ENCODE data around the gene CDH8.

Gene CDH8

GRCh38 chr16:61684541-61684940, 351.7 kb downstream of the CDH8 start:
- no peak overlapping the region for H3K9ac ChIP-seq (ENCODE audit: low read length)
- no peak overlapping the region for H3K27ac ChIP-seq (ENCODE audit: low read depth, low read length)
- no peaks in the 10 kb centered on the region for H3K36me3 ChIP-seq (ENCODE audit: control insufficient read depth, insufficient read depth, low read length)
- no peaks in the 10 kb centered on the region for H3K27me3 ChIP-seq (ENCODE audit: control insufficient read depth, insufficient read depth, low read length)
- no peak overlapping the region for H3K4me3 ChIP-seq (ENCODE audit: low read length)
- no peaks in the 10 kb centered on the region for H3K4me1 ChIP-seq (ENCODE audit: control insufficient read depth, insufficient read depth, low read length)

- H3K9ac ChIP-seq (ENCODE audit: low read length), result no peak overlapping the region
- H3K4me3 ChIP-seq (ENCODE audit: low read length), result no peak overlapping the region
- no peaks in the 10 kb centered on the region for H3K4me1 ChIP-seq (ENCODE audit: control insufficient read depth, insufficient read depth, low read length)
- no peaks in the 10 kb centered on the region for H3K27me3 ChIP-seq (ENCODE audit: control insufficient read depth, insufficient read depth, low read length)
- no peaks in the 10 kb centered on the region for H3K36me3 ChIP-seq (ENCODE audit: control insufficient read depth, insufficient read depth, low read length)
- H3K27ac ChIP-seq (ENCODE audit: low read depth, low read length), result no peak overlapping the region
Measured at GRCh38 chr16:61681673-61682072, 354.6 kb downstream of the CDH8 start.

DNA sequence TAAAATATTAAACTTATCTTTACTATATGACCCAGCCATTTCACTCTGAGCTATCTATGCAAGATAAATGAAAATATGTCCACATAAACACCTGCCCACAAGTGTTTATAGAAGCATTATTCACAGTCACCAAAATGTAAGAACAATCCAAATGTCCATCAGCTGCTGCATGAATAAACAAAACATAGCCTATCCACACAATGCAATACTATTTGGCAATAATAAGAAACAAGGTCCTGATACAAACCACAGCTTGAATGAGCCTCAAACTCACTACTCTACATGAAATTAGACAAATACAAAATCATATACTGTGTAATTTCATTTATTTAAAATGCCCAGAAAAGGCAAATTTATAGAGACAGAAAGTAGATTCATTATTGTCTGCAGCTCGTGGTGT, 355.1 kb downstream of the CDH8 start:
- Histone ChIP-seq H3K9ac (ENCODE audit: low read length) (no peak overlapping the region), H3K4me1 (ENCODE audit: control insufficient read depth, insufficient read depth, low read length) (no peaks in the 10 kb centered on the region), H3K27ac (ENCODE audit: low read depth, low read length) (no peak overlapping the region), H3K27me3 (ENCODE audit: control insufficient read depth, insufficient read depth, low read length) (no peaks in the 10 kb centered on the region), H3K4me3 (ENCODE audit: low read length) (no peak overlapping the region), H3K36me3 (ENCODE audit: control insufficient read depth, insufficient read depth, low read length) (no peaks in the 10 kb centered on the region)

DNA sequence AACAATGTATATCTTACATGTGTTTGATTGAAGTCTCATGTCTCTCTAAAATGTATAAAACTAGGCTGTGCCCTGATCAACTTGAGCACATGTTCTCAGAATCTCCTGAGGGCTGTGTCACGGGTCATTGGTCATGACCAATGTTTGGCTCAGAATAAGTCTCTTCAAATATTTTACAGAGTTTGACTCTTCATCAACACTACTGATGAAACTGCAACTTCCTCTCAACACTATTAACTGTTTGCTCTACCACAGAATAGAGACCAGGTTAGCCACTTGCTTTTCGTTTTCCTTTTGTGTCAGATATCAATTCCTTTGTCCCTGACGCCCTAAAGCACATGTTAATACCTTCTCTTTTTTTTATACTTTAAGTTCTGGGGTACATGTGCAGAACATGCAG, 358.1 kb downstream of the CDH8 start:
- Histone ChIP-seq H3K9ac (ENCODE audit: low read length) (no peak overlapping the region), H3K27me3 (ENCODE audit: control insufficient read depth, insufficient read depth, low read length) (no peaks in the 10 kb centered on the region), H3K36me3 (ENCODE audit: control insufficient read depth, insufficient read depth, low read length) (no peaks in the 10 kb centered on the region), H3K4me3 (ENCODE audit: low read length) (no peak overlapping the region), H3K4me1 (ENCODE audit: control insufficient read depth, insufficient read depth, low read length) (no peaks in the 10 kb centered on the region), H3K27ac (ENCODE audit: low read depth, low read length) (no peak overlapping the region)

GRCh38 chr16:61677776-61678175, 358.5 kb downstream of the CDH8 start:
- no peak overlapping the region for H3K4me3 ChIP-seq (ENCODE audit: low read length)
- H3K4me1 ChIP-seq (ENCODE audit: control insufficient read depth, insufficient read depth, low read length), result no peaks in the 10 kb centered on the region
- H3K36me3 ChIP-seq (ENCODE audit: control insufficient read depth, insufficient read depth, low read length), result no peaks in the 10 kb centered on the region
- no peak overlapping the region for H3K27ac ChIP-seq (ENCODE audit: low read depth, low read length)
- H3K9ac ChIP-seq (ENCODE audit: low read length), result no peak overlapping the region
- H3K27me3 ChIP-seq (ENCODE audit: control insufficient read depth, insufficient read depth, low read length), result no peaks in the 10 kb centered on the region

- Histone ChIP-seq H3K4me1 (ENCODE audit: control insufficient read depth, insufficient read depth, low read length) (no peaks in the 10 kb centered on the region), H3K36me3 (ENCODE audit: control insufficient read depth, insufficient read depth, low read length) (no peaks in the 10 kb centered on the region), H3K4me3 (ENCODE audit: low read length) (no peak overlapping the region), H3K9ac (ENCODE audit: low read length) (no peak overlapping the region), H3K27ac (ENCODE audit: low read depth, low read length) (no peak overlapping the region), H3K27me3 (ENCODE audit: control insufficient read depth, insufficient read depth, low read length) (no peaks in the 10 kb centered on the region)
Measured at GRCh38 chr16:61676740-61677139, 359.5 kb downstream of the CDH8 start.

DNA sequence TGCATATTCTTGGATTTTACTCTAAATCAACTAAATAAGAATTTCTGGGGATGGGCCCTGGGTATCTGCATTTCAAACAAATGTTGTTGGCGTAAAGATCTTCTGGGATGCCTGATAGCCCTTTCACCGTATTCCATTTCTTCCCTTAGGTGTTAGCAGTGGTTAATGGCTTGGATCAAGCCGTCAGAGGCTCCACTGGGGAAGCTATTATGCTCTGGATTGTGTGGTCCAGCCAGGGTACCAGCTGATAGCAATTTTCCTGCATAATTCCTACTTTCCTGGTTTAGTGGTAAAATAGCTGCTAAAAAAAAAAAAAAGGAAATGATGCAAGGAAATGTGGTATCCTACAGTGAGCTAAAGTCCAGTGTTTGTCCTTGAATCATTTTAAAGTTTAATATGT, 365.1 kb downstream of the CDH8 start:
- H3K9ac ChIP-seq (ENCODE audit: low read length), result no peak overlapping the region
- no peaks in the 10 kb centered on the region for H3K4me1 ChIP-seq (ENCODE audit: control insufficient read depth, insufficient read depth, low read length)
- H3K27me3 ChIP-seq (ENCODE audit: control insufficient read depth, insufficient read depth, low read length), result no peaks in the 10 kb centered on the region
- no peak overlapping the region for H3K27ac ChIP-seq (ENCODE audit: low read depth, low read length)
- H3K4me3 ChIP-seq (ENCODE audit: low read length), result no peak overlapping the region
- H3K36me3 ChIP-seq (ENCODE audit: control insufficient read depth, insufficient read depth, low read length), result no peaks in the 10 kb centered on the region

DNA sequence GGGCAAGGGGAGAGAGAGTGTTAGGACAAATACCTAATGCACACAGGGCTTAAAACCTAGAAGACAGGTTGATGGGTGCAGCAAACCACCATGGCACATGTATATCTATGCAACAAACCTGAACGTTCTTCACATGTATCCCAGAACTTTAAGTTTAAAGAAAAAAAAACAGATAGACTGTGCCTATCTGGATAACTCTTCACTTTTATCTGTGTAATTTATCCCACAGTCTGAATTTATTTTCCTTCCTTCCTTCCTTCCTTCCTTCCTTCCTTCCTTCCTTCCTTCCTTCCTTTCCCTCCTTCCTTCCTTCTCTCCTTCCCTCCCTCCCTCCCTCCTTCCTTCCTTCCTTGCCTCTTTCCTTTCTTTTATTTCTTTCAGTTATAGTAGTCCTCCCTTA, 370.7 kb downstream of the CDH8 start:
- no peak overlapping the region for H3K9ac ChIP-seq (ENCODE audit: low read length)
- no peaks in the 10 kb centered on the region for H3K36me3 ChIP-seq (ENCODE audit: control insufficient read depth, insufficient read depth, low read length)
- H3K27me3 ChIP-seq (ENCODE audit: control insufficient read depth, insufficient read depth, low read length), result no peaks in the 10 kb centered on the region
- H3K27ac ChIP-seq (ENCODE audit: low read depth, low read length), result no peak overlapping the region
- H3K4me1 ChIP-seq (ENCODE audit: control insufficient read depth, insufficient read depth, low read length), result no peaks in the 10 kb centered on the region
- no peak overlapping the region for H3K4me3 ChIP-seq (ENCODE audit: low read length)

GRCh38 chr16:61659936-61660335, 376.3 kb downstream of the CDH8 start:
- H3K9ac ChIP-seq (ENCODE audit: low read length), result no peak overlapping the region
- no peaks in the 10 kb centered on the region for H3K27me3 ChIP-seq (ENCODE audit: control insufficient read depth, insufficient read depth, low read length)
- no peaks in the 10 kb centered on the region for H3K36me3 ChIP-seq (ENCODE audit: control insufficient read depth, insufficient read depth, low read length)
- no peak overlapping the region for H3K4me3 ChIP-seq (ENCODE audit: low read length)
- H3K27ac ChIP-seq (ENCODE audit: low read depth, low read length), result no peak overlapping the region
- no peaks in the 10 kb centered on the region for H3K4me1 ChIP-seq (ENCODE audit: control insufficient read depth, insufficient read depth, low read length)

DNA sequence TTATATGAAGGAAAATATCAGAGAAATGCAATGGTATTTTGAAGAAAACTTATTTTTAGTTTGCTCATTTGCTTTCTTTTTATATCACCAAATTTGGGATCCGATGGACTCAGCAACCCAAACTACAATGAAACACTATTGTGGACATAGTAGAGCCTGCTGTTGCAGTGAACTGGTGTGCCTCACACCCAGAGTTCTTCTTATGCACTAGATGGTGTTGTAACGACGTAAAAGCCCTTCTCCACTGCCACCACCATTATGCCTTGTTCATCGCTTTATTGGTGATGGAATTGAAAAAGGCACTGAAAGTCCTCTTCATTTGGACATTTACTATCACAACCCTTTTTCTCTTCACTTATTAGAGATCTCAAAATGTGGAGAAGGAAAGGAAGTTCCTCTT, 381.3 kb downstream of the CDH8 start:
- Histone ChIP-seq H3K4me1 (ENCODE audit: control insufficient read depth, insufficient read depth, low read length) (no peaks in the 10 kb centered on the region), H3K27me3 (ENCODE audit: control insufficient read depth, insufficient read depth, low read length) (no peaks in the 10 kb centered on the region), H3K9ac (ENCODE audit: low read length) (no peak overlapping the region), H3K4me3 (ENCODE audit: low read length) (no peak overlapping the region), H3K27ac (ENCODE audit: low read depth, low read length) (no peak overlapping the region), H3K36me3 (ENCODE audit: control insufficient read depth, insufficient read depth, low read length) (no peaks in the 10 kb centered on the region)

DNA sequence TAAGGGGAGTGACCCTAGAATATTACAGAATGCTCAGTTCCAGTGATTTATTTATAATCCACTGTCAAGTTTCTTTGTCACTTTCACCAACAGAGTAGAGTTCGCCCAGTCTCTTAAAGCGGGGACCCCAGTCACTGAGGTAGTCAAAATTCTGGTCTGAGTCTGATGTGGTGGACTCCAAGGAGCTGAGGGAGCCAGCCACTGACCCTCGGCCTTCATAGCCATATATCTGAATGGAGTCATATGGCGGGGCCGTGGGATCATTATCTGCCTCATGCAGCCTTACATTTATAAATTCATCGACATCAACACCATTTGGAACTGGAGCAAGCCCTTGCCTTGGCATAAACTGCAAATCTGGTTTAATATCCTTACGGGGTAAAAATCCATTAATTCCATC, 382.7 kb downstream of the CDH8 start:
- H3K4me3 ChIP-seq (ENCODE audit: low read length), result no peak overlapping the region
- no peaks in the 10 kb centered on the region for H3K4me1 ChIP-seq (ENCODE audit: control insufficient read depth, insufficient read depth, low read length)
- no peak overlapping the region for H3K9ac ChIP-seq (ENCODE audit: low read length)
- no peak overlapping the region for H3K27ac ChIP-seq (ENCODE audit: low read depth, low read length)
- H3K27me3 ChIP-seq (ENCODE audit: control insufficient read depth, insufficient read depth, low read length), result no peaks in the 10 kb centered on the region
- no peaks in the 10 kb centered on the region for H3K36me3 ChIP-seq (ENCODE audit: control insufficient read depth, insufficient read depth, low read length)

GRCh38 chr16:61645561-61645960, 390.7 kb downstream of the CDH8 start:
- Histone ChIP-seq H3K36me3 (ENCODE audit: control insufficient read depth, insufficient read depth, low read length) (no peaks in the 10 kb centered on the region), H3K4me3 (ENCODE audit: low read length) (no peak overlapping the region), H3K27ac (ENCODE audit: low read depth, low read length) (no peak overlapping the region), H3K4me1 (ENCODE audit: control insufficient read depth, insufficient read depth, low read length) (no peaks in the 10 kb centered on the region), H3K27me3 (ENCODE audit: control insufficient read depth, insufficient read depth, low read length) (no peaks in the 10 kb centered on the region), H3K9ac (ENCODE audit: low read length) (no peak overlapping the region)

DNA sequence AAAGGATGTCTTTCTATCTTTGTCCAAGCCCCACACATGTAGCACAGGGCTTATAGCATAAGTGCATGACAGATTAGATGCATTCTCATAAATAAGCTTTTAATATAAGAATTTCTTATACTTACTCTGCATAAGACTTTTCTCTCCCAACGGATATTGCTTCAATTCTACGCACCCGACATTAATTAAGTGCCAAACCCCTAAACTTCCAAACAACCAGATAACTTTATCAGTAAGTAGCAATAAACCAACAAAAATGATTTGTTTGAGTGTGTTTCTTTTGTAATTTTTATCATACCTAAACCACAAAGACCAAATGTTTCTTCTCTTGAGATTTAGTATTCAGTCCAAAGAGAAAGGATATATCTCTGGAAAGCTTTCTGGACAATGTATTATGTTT, 391.5 kb downstream of the CDH8 start:
- Histone ChIP-seq H3K27me3 (ENCODE audit: control insufficient read depth, insufficient read depth, low read length) (no peaks in the 10 kb centered on the region), H3K27ac (ENCODE audit: low read depth, low read length) (no peak overlapping the region), H3K4me1 (ENCODE audit: control insufficient read depth, insufficient read depth, low read length) (no peaks in the 10 kb centered on the region), H3K9ac (ENCODE audit: low read length) (no peak overlapping the region), H3K36me3 (ENCODE audit: control insufficient read depth, insufficient read depth, low read length) (no peaks in the 10 kb centered on the region), H3K4me3 (ENCODE audit: low read length) (no peak overlapping the region)

All from rectal smooth muscle tissue (tissue), 1 donor.